SW 1271 (cell line): ENCODE data around the gene CFAP157.

Experiments
- DNase-seq, 2 experiments: peaks; one replicate each; lab custom pipeline; 2025; lab: John Stamatoyannopoulos, UW

The CFAP157 gene

DNA sequence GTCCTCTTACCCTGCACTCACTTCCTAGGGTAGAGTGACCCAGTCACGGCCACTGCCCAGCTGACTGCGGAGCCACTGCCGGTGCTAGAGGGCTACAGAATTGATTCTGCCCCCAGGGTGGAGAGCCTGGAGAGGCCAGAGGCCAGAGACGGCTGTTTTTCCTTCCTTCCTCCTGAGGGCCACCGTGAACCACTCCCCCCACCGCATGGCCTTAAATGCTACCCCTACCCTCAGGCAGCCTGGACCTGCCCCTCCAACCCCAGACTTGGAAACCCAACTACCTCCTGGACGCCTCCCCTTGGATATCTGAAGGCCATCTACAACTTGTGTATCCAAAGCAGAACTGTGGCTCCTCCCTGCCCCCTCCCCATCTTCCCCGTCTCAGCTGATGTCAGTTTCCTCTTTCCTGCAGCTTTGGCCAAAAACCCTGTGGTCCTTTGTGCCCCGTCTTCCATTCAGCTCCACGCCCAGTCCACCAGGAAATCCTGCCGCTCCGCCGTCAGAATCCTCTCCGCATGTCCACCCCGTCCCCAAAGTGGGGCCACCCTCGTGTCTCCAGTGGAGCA is 55.4 kb downstream of the CFAP157 start:
- DNase-seq, result no peak

DNA sequence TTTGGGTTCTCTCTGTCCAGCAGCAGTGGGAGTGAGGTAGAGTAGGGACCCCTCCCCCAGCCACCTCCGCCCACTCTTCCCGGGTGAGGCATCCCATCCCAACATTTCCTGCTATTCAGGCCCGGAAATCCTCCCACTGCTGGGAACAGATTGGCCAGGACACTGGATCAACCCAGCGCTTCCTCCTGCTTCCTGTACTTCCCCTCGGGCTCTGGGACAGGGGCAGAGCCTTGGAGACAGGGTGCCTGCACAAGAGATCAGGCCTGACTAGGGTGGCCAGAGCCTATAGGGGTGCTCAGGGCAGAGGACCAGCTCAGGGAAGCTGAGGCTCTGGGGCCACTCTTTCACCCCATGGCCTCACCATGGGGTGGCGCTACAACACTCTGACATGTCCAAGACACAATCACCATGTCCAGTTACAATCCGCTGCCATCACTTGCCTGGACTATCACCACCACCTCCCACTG is 57.2 kb downstream of the CFAP157 start:
- peak in 1 of 2 experiments; percentile 26 for DNase-seq

DNA sequence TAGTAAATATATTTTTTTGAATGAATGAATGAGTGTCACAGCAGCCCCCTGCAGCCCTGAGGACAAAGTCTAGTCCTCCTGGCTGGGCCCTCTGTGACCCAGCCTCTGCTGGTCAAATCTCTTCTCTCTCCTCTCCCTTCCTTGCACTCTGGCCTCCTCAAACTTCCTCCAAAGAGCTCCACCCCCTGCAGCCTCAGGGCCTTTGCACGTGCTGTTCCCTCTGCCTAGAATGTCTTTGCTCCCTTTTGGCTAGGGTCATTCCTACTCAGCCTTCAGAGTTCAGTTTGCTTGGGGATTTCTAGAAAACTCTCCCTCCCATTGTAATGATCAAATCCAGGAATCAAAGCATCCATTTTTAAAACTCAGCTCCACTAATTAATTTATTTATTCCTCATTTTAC is 58.6 kb downstream of the CFAP157 start:
- DNase-seq, result no peak
